ENCODE results near the gene WNT10A.

DNA sequence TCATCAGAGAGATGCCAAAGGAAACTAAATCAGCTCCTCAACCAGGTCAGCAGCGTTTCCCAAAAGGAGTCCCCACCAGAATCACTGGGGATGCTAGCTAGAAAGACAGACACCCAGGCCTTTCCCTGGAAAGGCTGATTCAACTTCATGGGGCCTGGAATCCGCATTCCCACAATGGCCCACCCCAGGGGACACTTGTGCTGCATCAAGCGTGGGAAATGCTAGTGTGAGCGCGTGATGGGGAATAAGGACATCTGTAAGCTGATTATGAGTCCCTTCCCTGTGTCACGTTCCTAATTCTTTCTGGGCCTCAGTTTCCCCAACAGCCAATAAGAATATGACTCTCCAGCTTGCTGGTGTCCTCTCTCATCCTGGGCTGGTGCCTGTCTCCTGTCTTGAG is 2.2 kb upstream of the WNT10A start:
- TF ChIP-seq CTCF (IDR thresholded peaks at IDR 0.05) (no peak), POLR2A (IDR thresholded peaks at IDR 0.05) (no peak)
